Muscle of back (tissue), 10 donors: Measurements from ENCODE around the gene NDUFA6. TPM values are rescaled to one million over a fixed set of nuclear protein-coding genes. Genes with fewer than 3 reads are reported as not detected.

Experiments used
- polyA plus RNA-seq, 10 donors: library from polyadenylated mRNA; unstranded; fragments of 120-200 nt; gene quantifications; one replicate each; pipeline ENCODE4 v1.2.1, GENCODE V29; 2013; ENCODE audit not compliant: insufficient read length in 10 of 10

NDUFA6 gene
- polyA plus RNA-seq, 10 donors, result 84.3 to 130 (median 95.8) TPM

Other genes with a start within 250 kb of the NDUFA6 start
- gene SHISA8, start 175.7 kb downstream of the NDUFA6 start, polyA plus RNA-seq, result under 1 TPM in 3 of 10 donors, not detected in 7; 0.12 to 0.28 (median 0.14) TPM
- gene TNFRSF13C, start 164.0 kb downstream of the NDUFA6 start, polyA plus RNA-seq, result 1 to 10 TPM in 8 of 10 donors, under 1 TPM in 2; 0.70 to 2.3 (median 1.4) TPM
- gene CENPM, start 143.6 kb downstream of the NDUFA6 start, polyA plus RNA-seq, result 1 to 10 TPM; 4.3 to 9.7 (median 6.0) TPM
- gene SEPTIN3, start 121.3 kb downstream of the NDUFA6 start, polyA plus RNA-seq, result 1 to 10 TPM in 6 of 10 donors, under 1 TPM in 4; 0.68 to 2.9 (median 1.1) TPM
- 1 to 10 TPM in 7 of 10 donors, under 1 TPM in 3; 0.48 to 2.4 (median 1.2) TPM for gene WBP2NL, start 92.0 kb downstream of the NDUFA6 start, polyA plus RNA-seq
- gene NAGA, start 20.0 kb downstream of the NDUFA6 start, polyA plus RNA-seq, result 10 to 100 TPM; 16.9 to 28.0 (median 20.9) TPM
- 10 to 100 TPM; 14.5 to 33.0 (median 19.8) TPM for gene PHETA2, start 16.5 kb downstream of the NDUFA6 start, polyA plus RNA-seq
- 100 to 1,000 TPM in 9 of 10 donors, 10 to 100 TPM in 1; 94.1 to 156 (median 122) TPM for gene SMDT1, start 11.1 kb downstream of the NDUFA6 start, polyA plus RNA-seq
- gene CYP2D6, start 40.0 kb upstream of the NDUFA6 start, polyA plus RNA-seq, result 1 to 10 TPM in 7 of 10 donors, under 1 TPM in 3; 0.59 to 3.7 (median 1.2) TPM
- gene TCF20, start 179.9 kb upstream of the NDUFA6 start, polyA plus RNA-seq, result 10 to 100 TPM in 3 of 10 donors, 1 to 10 TPM in 7; 7.3 to 16.9 (median 9.5) TPM